GM19438 (cell line): ENCODE measurements around the gene TMEM184A.
A peak's percentile ranks its signal among the peaks of the same experiment; 100 is the strongest.
"Not testable (repeated sequence)": the region's sequence is repeated elsewhere in the genome, so short reads cannot be mapped to it uniquely, and the experiment has no call there.

Experiments used
- ATAC-seq: cut with Tn5 transposase; IDR thresholded peaks from one replicate; pipeline ENCODE4 v1.9.1; 2021; ENCODE audit warnings: low read depth; ENCODE audit not compliant: unreplicated experiment

Gene TMEM184A

GRCh38 chr7:1590887-1591286, 34.9 kb upstream of the TMEM184A start:
- ATAC-seq: no peak

GRCh38 chr7:1590476-1590875, 34.5 kb upstream of the TMEM184A start:
- ATAC-seq: no peak

GRCh38 chr7:1588978-1589377, 33.0 kb upstream of the TMEM184A start:
- no peak for ATAC-seq

GRCh38 chr7:1587738-1588137, 31.7 kb upstream of the TMEM184A start:
- no peak for ATAC-seq

- no peak for ATAC-seq
Measured at GRCh38 chr7:1586827-1587705, 31.1 kb upstream of the TMEM184A start.

GRCh38 chr7:1586126-1586826, 30.3 kb upstream of the TMEM184A start:
- ATAC-seq: no peak

- no peak for ATAC-seq
Measured at GRCh38 chr7:1585142-1585981, 29.4 kb upstream of the TMEM184A start.

- no peak for ATAC-seq
Measured at GRCh38 chr7:1584700-1585099, 28.7 kb upstream of the TMEM184A start.

- ATAC-seq: not testable (repeated sequence)
Measured at GRCh38 chr7:1583241-1583930, 27.4 kb upstream of the TMEM184A start.

GRCh38 chr7:1580422-1581030, 24.5 kb upstream of the TMEM184A start:
- ATAC-seq: no peak

GRCh38 chr7:1579481-1580421, 23.7 kb upstream of the TMEM184A start:
- ATAC-seq: no peak

GRCh38 chr7:1578513-1578912, 22.5 kb upstream of the TMEM184A start:
- no peak for ATAC-seq

GRCh38 chr7:1576521-1577253, 20.7 kb upstream of the TMEM184A start:
- no peak for ATAC-seq

GRCh38 chr7:1575809-1576208, 19.8 kb upstream of the TMEM184A start:
- ATAC-seq: no peak

- ATAC-seq: no peak
Measured at GRCh38 chr7:1572111-1572822, 16.3 kb upstream of the TMEM184A start.

GRCh38 chr7:1569833-1570632, 14.0 kb upstream of the TMEM184A start, which contains the start of gene PSMG3:
TSS of gene PSMG3 (minus strand) at chr7:1570032. CDS start at chr7:1569339, 693 bp downstream.
- ATAC-seq: peak; percentile 89

GRCh38 chr7:1569440-1569832, 13.4 kb upstream of the TMEM184A start:
- peak; percentile 19 for ATAC-seq
